GM19239 (cell line): ENCODE results near the gene BRD9.
"Not testable (repeated sequence)": the region's sequence is repeated elsewhere in the genome, so short reads cannot be mapped to it uniquely, and the experiment has no call there.

Experiments
- DNase-seq: peaks from one replicate; pipeline ENCODE4 v3.0.0; 2011; ENCODE audit warnings: low spot score; ENCODE audit not compliant: insufficient read length
- FAIRE-seq: peaks from 2 replicates; lab custom pipeline; 2011; peaks lifted over from hg19 to GRCh38; lab: Jason Lieb, UNC

BRD9 gene

DNA sequence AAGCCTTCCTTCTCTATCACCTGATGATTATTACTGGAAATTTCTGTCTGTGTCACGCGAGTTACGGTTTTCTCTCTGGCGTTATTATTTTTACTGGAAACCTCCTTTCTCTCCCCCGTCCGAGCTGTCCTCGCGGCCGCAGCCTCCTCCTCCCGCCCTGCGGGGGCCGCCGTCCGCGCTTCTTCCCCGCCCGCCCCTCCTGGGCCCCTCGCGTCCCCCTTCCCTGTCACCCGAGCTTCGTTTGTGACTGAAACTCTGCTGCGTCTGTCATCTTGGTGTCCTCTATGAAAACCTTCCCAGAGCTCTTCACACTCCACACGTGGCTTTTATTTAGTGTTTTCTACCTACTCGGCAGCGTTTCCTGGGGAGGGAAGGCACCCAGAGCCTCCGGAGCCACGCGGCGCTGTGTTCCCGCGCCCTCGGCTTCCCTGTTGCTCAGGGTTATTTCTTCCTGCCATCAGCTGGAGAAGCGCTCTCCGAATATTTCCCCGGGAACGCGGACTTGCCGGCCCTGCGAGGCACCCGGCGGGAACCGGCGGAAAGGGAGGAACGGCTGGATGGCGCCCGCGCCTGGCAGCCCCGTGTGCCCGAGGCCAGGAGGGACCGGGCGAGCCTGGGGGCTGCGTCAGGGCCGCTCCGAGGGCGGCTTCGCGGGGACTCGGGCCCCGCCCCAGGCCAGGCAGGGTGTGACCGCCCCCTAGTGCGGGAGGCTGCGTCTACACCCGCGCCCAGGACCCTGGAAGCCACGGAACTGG lies 34.0 kb upstream of the BRD9 start:
- FAIRE-seq (no peak), DNase-seq (peak; percentile 42)

DNA sequence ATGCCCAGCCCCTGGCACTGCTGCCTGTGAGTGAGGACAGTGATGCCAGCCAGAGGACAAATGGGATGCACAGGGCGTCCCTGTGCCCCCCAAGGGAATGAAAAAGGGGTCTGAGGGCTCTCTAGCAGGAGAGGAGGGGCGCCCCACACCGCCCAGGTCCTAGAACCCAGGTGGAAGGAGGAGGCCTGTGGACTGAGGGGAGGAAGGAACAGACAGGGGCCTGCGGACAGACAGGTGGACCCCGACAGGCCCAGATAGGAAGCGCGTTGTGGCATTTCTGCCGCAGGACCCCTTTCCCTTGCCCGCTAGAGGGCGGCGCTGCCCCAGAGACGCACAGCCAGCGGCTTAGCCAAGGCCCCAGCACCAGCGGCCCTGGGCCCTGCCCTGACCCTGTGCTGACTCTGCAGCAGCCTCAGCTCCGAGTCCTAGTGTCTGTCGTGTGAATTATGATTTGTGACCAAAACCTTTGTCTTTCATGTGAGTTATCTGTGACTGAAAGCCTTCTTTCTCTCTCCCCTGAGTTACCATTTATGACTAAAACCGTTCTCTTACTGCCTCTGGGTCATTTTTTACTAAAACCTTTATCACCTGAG lies 30.8 kb upstream of the BRD9 start:
- DNase-seq: peak; percentile 88
- peak; percentile 74 for FAIRE-seq

DNA sequence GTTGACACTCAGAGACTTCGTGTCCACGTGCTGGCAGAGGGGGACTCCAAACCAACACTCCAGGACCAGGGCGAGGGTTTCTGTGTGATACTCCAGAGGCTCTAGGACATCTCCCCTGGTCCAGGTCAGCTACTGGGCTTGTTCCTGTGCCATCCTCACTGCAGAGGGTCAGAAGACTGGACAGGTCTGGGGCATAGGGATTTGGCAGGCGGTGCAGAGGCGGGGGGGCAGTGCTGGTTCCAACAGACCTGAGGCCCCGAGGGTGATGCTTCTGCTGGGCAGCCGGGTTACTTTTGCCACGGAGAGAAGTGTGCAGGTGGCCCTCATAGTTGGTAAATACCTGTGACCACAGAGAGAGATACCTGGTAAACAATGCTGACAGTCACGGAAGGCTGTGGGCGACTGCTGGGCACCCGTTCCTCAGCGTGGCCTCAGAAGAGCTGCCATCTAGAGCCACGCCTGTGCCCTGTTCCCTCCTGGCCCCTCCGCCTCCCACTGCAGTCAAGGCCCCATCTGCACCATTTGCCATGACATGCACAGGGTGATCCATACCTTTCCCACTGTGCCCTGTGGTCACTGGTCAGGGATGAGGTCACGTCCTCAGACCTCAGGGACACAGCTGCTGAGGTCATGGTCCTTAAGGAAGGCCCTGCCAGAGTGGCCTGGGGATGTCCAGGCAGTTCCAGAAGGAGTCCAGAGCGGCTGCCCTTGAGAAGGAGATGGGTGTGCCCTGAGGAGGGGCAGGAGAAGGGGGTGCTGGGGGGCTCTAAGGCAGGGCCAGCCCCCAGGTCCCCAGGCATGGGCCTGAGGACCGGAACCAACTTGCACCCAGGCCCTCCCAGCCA lies 30.1 kb upstream of the BRD9 start:
- FAIRE-seq (no peak), DNase-seq (no peak)

DNA sequence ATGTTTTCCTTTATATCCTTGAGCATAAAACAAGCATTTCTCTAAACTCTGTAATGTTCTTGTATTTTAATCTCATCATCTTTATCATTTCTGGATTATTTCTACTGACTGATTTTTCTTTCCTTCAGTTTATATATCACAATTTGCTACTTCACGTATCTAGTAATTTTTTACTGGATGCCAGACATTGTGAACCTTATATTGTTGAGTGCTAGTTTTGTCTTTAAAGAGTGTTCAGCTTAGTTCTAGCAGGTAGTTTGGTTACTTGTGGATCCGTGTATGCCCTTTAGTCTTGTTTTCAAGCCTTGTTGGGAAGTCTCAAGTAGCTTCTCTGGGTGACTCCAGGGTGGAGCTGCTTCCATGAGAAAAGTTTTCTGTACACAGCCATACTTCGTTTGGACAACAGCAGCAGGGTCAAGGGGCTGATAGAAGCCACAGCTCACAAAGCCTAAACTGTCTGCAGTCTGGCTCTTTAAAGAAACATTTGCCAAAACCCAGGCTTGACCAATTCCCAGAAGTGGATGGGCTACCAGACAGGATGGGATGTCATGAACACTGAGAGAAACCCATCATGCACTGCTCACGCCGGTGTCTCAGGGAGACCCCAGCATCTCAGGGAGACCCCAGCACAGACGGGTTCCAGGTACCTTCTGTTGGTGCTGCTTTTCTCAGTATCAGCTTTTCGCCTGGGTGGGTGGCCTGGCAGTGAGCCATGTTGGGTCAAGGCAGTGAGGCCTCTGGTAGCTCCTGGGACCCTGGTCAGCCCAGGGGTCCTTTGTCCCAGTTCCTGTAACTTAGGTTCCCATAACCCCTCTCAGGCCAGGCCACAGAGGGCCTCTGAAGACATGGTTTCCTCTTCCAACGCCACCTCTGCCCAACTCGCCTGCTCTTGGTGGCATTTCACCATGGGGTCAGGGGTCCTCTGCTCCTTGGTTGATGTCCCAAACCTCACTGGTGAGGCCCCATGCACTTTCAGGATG lies 29.1 kb upstream of the BRD9 start:
- FAIRE-seq (no peak), DNase-seq (no peak)

DNA sequence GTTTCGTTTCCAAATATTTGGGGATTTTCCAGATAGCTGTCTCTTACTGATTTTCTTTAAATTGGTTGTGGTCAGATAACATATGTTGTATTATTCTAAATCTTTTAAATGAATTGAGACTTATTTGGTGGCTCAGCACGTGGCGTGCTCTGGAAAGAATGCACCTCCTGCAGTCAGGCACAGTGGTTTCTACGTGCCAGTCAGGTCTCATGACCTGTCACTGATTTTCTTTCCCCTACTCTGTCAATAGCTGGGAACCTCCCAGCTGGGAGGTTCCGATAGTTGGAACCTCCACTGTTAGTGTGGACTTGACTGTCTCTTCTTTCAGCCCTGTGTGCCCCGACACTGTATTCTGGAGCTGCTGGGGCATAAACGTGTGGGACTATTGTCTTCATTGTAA lies 27.7 kb upstream of the BRD9 start:
- FAIRE-seq: no peak

DNA sequence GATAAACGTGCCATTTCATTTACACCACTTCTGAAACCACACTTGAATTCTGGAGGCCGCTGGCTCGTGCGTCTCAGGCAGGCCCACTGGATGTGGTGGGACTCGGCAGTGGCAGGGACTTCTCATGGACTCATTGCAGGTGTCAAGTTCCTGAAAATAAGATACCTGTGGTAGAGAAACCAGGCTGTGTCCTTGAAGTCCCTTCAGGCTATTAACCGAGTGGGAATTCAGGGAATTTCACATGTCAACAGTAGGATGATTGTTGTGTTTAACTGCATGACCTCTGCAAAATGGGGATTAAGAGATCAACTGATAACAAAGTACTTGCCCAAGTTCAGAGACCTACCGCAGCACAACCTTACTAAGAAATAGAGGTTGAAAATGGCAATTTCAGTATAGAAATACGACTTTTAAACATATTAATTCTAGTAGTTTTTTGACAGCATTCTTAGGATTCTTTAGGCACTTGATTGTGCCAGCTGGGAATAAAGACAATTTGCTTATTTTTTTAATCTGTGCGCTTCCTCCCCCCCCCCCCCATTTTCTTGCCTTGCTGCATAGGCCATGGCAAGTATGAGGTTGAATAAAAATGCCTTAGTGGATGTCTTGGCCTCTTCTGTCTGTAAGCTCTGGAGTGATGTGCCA lies 26.9 kb upstream of the BRD9 start:
- DNase-seq: no peak
- FAIRE-seq: no peak

More for the DNA sequence above, 27.7 kb upstream of the BRD9 start:
- DNase-seq: no peak

DNA sequence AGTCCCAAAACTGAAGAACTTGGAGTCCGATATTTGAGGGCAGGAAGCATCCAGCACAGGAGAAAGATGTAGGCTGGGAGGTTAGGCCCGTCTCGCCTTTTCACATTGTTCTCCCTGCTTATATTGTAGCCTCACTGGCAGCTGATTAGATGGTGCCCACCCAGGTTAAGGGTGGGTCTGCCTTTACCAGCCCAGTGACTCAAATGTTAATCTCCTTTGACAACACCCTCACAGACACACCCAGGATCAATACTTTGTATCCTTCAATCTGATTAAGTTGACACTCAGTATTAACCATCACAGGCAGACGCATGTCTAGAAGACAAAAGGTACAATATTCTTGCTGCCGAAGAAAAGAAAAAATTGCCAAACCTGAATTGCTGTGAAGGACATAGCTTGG lies 26.1 kb upstream of the BRD9 start:
- FAIRE-seq, DNase-seq: not testable (repeated sequence)

DNA sequence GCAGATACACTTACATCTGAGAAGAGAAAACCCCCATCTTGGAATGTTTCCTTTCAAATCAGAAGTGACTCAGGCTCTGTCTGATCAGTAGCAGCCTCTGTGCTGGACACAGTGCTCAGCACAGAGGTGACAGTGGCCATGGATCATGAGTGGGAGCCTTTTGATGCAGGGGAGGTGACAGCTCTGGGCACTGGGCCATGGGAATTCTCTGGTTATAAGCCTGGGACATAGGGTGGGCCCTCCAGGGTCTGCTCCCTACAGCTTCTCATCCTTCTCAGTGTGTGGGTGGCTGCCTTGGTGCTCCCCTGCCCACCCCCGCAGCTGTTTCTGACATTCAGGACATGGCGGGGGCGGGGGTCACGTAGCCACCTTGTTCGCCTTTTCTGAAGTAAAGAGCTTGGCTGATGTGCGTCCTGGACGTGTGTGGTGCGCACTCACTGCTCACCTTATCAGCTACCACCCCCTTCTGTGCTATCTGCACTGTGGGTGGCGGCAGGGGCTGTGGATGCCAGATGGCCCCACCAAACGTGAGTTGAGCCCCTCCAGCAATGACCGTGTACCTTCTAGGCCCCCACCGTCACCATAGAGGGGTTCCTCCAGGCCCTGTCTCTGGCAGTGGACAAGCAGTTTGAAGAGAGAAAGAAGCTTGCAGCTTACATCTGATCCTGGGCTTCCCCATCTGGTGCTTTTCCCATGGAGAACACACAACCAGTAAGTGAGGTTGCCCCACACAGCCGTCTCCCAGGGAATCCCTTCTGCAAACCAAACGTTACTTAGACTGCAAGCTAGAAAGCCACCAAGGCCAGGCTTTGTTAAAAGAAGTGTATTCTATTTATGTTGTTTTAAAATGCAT lies 24.1 kb upstream of the BRD9 start:
- no peak for FAIRE-seq

DNA sequence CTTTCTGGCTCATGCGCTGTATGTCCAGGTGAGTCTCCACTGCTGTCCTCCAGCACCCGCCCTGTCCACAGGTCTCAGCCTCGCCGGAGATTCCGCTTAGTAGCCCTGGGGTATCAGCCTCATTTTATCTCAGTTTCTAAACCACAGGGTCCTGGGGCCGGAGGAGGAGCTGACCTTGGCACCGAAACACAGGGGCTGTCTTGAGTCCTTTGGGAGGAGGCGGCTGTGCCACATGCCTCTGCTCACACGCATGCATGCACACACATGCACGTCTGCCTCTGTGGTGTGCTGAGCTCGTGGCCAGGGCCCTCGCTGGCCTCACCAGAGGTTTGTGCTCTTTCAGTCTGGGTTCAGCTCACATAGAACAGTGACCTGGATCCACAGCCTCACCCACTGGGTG lies 23.3 kb upstream of the BRD9 start:
- FAIRE-seq: no peak
- no peak for DNase-seq

More for the DNA sequence above, 24.1 kb upstream of the BRD9 start:
- DNase-seq: no peak

DNA sequence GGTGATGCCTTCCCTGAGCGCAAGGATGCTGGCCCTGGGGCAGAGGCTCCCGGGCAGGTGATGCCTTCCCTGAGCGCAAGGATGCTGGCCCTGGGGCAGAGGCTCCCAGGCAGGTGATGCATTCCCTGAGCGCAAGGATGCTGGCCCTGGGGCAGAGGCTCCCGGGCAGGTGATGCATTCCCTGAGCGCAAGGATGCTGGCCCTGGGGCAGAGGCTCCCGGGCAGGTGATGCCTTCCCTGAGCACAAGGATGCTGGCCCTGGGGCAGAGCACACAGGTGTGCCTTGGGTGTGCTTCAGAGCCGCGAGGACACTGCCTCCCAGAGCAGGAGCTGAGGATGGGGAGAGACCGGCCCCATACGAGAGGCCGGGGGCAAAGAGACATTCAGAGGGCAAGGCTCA lies 22.7 kb upstream of the BRD9 start:
- FAIRE-seq, DNase-seq: not testable (repeated sequence)

DNA sequence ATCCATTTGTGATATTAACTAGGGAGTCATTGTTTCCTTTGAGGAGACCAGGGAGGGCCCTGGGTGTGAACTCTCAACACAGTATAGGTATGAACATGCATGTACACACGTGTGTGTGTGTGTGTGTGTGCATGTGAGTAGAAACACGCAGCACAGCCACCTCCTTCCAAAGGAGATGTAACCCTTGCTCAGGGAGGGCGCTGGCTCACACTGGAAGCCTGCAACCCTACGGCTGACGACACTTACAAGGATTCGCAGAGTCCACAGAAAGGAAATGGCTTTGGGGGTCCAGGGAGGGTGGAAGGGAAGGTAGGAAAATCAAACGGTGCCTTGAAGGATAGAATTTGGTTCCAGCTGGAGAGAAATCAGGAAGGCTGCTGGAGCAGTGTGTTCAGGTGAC lies 22.0 kb upstream of the BRD9 start:
- FAIRE-seq (no peak), DNase-seq (no peak)

DNA sequence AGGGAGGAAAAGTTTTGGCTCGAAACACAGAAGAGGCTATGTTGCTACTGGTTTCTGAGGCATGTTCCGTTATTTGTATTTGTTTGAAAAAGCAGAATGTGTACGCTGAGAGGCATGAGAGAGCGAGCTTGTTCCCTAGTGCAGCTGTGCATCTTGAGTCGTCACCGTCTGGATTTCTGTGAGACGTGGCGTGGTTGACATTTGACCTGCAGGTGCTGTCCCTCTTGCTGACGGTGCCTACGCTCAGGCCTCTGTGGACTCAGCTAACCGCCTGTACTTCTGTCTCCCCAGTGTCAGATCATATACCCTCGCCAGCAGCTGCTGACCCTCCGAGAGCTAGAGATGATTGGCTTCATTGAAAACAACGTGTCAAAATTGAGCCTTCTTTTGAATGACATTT lies 21.6 kb upstream of the BRD9 start:
- no peak for DNase-seq
- FAIRE-seq: no peak

DNA sequence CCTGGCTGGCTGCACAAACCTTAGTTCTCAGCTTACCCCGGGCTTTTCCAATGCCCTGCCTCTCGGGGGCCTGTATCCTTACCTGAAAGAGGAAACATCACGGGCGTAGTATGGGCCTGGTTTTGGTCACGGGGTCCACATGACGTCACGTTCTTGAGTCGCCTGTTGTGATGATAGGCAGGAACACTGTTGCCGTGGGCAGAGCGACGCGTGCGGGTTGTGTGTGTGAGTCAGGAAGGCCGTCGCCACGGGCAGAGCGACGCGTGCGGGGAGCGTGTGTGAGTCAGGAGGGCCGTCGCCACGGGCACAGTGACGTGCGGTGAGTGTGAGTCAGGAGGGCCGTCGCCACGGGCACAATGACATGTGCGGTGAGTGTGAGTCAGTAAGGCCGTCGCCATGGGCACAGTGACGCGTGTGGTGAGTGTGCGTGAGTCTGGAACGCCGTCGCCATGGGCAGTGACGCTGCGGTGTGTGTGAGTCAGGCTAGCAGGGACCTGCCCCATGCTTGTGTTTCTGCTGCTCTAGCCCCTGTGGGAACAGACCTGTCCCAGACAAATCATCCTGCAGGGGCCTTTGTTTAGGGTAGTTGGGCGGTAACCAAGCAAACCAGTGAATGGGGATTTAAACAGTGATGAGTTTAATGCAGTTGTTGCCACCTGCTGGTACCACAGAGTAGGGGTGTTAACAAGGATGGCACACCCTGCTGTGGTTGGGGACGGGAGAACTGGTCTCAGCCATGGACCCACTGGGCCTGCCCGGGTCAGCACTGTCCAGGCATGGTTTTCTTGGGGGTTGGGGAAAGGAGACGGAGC lies 19.9 kb upstream of the BRD9 start:
- DNase-seq (no peak), FAIRE-seq (no peak)

DNA sequence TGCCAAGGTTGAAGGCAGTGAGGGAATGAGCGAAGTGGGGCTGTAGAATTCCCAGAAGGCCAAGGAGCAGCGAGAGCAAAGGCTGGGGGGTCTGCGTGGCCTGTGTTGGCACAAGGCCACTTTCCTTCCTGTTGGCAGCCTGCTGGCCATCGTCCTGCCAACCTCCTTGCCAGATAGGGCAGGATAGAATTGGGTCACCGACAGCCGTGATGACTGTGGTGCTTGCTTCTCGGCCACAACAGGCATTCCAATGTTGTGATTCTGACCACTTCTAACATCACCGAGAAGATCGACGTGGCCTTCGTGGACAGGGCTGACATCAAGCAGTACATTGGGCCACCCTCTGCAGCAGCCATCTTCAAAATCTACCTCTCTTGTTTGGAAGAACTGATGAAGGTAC lies 19.0 kb upstream of the BRD9 start:
- DNase-seq (no peak), FAIRE-seq (no peak)

DNA sequence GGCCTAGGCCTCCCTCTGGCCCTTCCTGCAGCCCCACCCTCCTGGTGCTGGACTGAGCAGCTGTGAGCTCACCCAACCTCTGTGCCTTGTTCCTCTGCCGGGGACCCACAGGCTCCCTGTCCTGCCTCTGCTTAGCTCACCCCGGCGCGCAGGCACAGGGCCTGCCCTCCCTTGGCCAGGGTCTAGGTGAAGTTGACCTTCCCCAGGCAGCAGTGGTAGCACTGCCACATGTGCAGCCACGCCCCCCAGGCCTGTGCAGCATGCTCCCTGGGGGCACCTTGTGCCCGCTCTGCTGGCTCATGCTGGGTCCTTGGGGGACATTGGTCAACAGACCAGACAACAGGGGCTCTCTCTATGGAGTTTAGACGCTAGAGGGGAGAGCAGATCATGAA lies 18.2 kb upstream of the BRD9 start:
- no peak for FAIRE-seq
- no peak for DNase-seq

DNA sequence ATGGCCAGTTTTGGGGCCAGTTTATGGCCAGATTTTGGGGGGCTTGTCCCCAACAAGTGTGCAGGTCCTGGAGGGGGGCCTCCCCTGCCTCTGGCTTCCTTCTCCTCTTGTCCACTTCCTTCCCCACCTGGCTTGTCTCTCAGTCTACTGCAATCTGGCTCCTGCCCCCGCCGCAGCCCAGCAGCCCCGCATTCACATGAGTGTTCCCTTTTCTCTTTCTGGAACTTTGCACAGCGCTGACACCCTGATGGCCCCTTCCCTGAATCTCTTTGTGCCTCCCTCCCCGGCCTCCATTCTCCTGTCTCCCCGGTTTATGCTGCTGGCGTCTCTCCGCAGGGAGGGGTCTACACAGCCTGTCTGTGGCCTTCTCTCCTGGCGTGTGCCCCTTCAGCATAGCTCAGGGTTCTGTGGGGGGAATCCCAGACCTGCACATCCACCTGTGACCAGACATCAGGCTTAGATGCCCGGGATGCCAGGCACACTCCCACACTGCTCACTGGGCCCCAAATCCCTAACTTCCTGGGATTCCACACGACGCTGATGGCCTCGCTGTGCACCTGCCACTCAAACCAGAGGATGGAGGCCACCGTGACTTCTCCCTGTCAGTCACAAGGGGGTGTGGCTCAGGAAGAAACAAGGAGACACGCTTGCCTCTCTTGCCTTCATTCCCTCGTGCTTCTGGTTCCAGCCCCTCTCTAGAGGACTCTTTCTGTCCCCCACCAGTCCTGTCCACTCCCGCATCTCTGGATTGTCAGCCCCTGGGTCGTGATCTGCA lies 17.6 kb upstream of the BRD9 start:
- DNase-seq (no peak), FAIRE-seq (no peak)

DNA sequence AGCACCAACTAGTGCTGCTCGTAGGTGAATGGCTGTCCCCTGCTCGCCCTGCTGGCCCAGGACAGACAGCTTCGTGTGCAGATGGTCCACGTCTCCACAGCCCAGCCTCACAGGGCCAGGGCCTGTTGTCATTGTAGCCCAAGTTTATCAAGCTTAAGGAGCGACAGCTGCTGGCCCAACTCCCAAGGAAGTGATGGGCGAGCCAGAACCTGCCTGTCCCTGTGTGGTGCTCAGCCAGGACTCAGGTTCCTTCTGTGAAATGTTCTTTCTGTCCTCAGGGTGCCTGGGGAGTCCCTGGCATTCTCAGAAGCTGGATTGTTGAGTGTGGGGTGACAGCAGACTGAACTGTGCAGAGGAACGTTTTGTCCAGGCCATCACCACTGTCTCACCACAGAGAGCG lies 16.5 kb upstream of the BRD9 start:
- FAIRE-seq (no peak), DNase-seq (no peak)
